Testis (tissue), 2 donors: Measurements from ENCODE around the gene GBP4.

ENCODE experiments used
- POLR2A ChIP-seq: fragments of 450-650 bp; IDR thresholded peaks from one replicate; pipeline ENCODE4 v1.6.1; 2017; ENCODE audit warnings: antibody characterized with exemption, mild to moderate bottlenecking, moderate library complexity
- TF ChIP-seq, protein P1 (sequence below), 3 experiments: fragments of 450-650 bp in 2 of 3; fragments of 200-600 bp in 1 of 3; sonication (generic) in 1 of 3; IDR thresholded peaks; one replicate each; pipeline ENCODE4 v1.5.1; 2016 to 2019; ENCODE audit warnings: antibody characterized with exemption in 3 of 3, mild to moderate bottlenecking in 2 of 3, moderate library complexity in 1 of 3

DNA sequence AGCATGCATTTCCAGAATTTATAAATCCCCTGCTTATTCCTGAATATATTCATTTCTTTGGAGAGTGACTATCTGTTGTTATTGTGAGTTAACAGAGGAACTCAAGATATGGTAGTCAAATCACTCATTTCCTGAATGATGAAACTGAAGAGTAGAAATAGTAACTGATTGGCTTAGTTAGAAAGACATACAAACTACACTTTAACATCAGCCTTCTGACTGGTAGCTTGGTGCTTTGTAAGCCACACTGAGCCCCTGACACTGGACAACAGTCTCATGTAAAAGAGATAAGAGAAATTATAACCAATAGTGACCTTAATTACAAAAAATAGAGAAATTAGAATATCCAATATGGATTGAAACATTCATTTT, 27.7 kb downstream of the GBP4 start:
- TF ChIP-seq, protein P1, sequence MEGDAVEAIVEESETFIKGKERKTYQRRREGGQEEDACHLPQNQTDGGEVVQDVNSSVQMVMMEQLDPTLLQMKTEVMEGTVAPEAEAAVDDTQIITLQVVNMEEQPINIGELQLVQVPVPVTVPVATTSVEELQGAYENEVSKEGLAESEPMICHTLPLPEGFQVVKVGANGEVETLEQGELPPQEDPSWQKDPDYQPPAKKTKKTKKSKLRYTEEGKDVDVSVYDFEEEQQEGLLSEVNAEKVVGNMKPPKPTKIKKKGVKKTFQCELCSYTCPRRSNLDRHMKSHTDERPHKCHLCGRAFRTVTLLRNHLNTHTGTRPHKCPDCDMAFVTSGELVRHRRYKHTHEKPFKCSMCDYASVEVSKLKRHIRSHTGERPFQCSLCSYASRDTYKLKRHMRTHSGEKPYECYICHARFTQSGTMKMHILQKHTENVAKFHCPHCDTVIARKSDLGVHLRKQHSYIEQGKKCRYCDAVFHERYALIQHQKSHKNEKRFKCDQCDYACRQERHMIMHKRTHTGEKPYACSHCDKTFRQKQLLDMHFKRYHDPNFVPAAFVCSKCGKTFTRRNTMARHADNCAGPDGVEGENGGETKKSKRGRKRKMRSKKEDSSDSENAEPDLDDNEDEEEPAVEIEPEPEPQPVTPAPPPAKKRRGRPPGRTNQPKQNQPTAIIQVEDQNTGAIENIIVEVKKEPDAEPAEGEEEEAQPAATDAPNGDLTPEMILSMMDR (IDR thresholded peaks at IDR 0.05) = no peak
- TF ChIP-seq POLR2A = no peak
